Heart left ventricle (tissue), 13 donors: ENCODE data around the gene GTPBP3.

Source experiments
- POLR2A ChIP-seq, 2 donors: fragments of 450-650 bp; IDR thresholded peaks; one replicate each; pipeline ENCODE4 v1.6.1; 2017; ENCODE audit warnings: antibody characterized with exemption in 2 of 2, mild to moderate bottlenecking in 2 of 2, moderate library complexity in 2 of 2
- TF ChIP-seq, protein P1 (sequence below), 12 donors: fragments of 200-600 bp; sonication (generic) in 4 of 12; IDR thresholded peaks; one replicate each; pipeline versions ENCODE4 v1.5.0 to v1.8.0; 2018 to 2022; ENCODE audit warnings: antibody characterized with exemption in 12 of 12, mild to moderate bottlenecking in 5 of 12
- donor health status: ischemic (EF 13 %, LVEDD 7.1; RV severe dilation, severe dysfunction).
- donor health status: DM: no; HTN: yes; CAD: no.
- donor health status: DM: no; HTN: no; CAD: no.
- donor health status: ischemic (EF 25% LVEDD 6.9; RV normal size, moderate dysfunction).
- donor health status: ischemic (EF 25% LVEDD 5.7; RV mildly dilated, moderate dysfunction).
- donor health status: ischemic (EF 35%, LVEDD 5.7; RV mildly dilated, moderate dysfunction).
- donor health status: nonischemic (EF 11% LVEDD 7.7; RV severe dilation, severe dysfunction).
- donor health status: DM: yes; HTN: yes; CAD: no.
- donor health status: PGD.
- donor health status: ischemic (EF 29% LVEDD 5.4; RV normal size, mild dysfunction).
- donor health status: nonischemic (EF 23%, LVEDD 6.1; RV moderate dilation, normal function).

DNA sequence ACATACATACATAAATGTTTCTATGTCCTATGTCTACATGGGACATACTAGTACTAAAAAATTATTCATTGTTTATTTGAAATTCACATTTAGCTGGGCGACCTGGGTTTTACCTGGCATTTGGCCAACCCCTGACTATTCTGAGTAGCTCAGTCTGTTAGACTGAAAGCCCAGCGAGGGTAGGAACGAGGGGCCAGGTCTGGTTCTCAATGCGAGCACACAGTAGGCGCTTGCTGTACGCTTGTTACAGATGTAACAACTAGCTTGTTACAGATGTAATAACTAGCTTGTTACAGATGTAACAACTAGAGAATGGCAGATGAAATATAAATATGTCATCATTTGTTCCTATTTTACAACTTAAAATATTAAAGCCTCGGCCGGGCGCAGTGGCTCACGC is 1.8 kb upstream of the GTPBP3 start:
- TF ChIP-seq, protein P1, sequence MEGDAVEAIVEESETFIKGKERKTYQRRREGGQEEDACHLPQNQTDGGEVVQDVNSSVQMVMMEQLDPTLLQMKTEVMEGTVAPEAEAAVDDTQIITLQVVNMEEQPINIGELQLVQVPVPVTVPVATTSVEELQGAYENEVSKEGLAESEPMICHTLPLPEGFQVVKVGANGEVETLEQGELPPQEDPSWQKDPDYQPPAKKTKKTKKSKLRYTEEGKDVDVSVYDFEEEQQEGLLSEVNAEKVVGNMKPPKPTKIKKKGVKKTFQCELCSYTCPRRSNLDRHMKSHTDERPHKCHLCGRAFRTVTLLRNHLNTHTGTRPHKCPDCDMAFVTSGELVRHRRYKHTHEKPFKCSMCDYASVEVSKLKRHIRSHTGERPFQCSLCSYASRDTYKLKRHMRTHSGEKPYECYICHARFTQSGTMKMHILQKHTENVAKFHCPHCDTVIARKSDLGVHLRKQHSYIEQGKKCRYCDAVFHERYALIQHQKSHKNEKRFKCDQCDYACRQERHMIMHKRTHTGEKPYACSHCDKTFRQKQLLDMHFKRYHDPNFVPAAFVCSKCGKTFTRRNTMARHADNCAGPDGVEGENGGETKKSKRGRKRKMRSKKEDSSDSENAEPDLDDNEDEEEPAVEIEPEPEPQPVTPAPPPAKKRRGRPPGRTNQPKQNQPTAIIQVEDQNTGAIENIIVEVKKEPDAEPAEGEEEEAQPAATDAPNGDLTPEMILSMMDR (IDR thresholded peaks at IDR 0.05), result no peak
- TF ChIP-seq POLR2A (IDR thresholded peaks at IDR 0.05), result no peak
